CD4-positive, alpha-beta T cell (primary cell): ENCODE measurements around the gene GNG3. TPM values are rescaled to one million over a fixed set of nuclear protein-coding genes. Genes with fewer than 3 reads are reported as not detected.
"Not testable (repeated sequence)": the region's sequence is repeated elsewhere in the genome, so short reads cannot be mapped to it uniquely, and the experiment has no call there.

ENCODE experiments used
- ATAC-seq: fragments of 200-7000 bp; cut with Tn5 transposase; one replicate; pipeline ENCODE4 v1.10.0; 2022; ENCODE audit warnings: mild to moderate bottlenecking; ENCODE audit not compliant: poor library complexity
- CTCF ChIA-PET: fragments of 350-600 bp; sonication (Branson Sonifier 250); formaldehyde crosslinking; loops from one replicate; lab custom pipeline; 2021; ENCODE audit warnings: antibody characterized with exemption, inconsistent platforms; lab: Charles Lee
- POLR2A ChIA-PET: fragments of 350-600 bp; sonication (Branson Sonifier 250); formaldehyde crosslinking; loops from one replicate; lab custom pipeline; 2021; ENCODE audit warnings: antibody characterized with exemption, inconsistent platforms; lab: Charles Lee
- DNase-seq, 14 experiments: peaks; one replicate each; pipeline ENCODE4 v3.0.0-alpha.2; 2013 to 2020; ENCODE audit warnings: mixed read lengths in 2 of 14
- H3K27ac ChIP-seq, 2 donors: one replicate each; pipeline versions ENCODE4 v1.5.1 to v1.7.0; 2013; ENCODE audit warnings: low read length in 2 of 2, low read depth in 1 of 2, mild to moderate bottlenecking in 1 of 2
- H3K27me3 ChIP-seq, 2 experiments: 1 replicate in 1 of 2; 2 replicates in 1 of 2; pipeline versions ENCODE4 v1.6.1 to v1.7.0; 2013; ENCODE audit warnings: low read length in 2 of 2, control low read depth in 1 of 2, mild to moderate bottlenecking in 1 of 2, moderate library complexity in 1 of 2; ENCODE audit not compliant: insufficient read depth in 2 of 2, control insufficient read depth in 1 of 2
- H3K36me3 ChIP-seq: one replicate; pipeline ENCODE4 v1.6.1; 2013; ENCODE audit warnings: low read length, control low read depth; ENCODE audit not compliant: insufficient read depth
- H3K4me1 ChIP-seq: one replicate; pipeline ENCODE4 v1.6.1; 2013; ENCODE audit warnings: low read length, control low read depth; ENCODE audit not compliant: insufficient read depth
- H3K4me3 ChIP-seq: one replicate; pipeline ENCODE4 v1.5.1; 2013; ENCODE audit warnings: mild to moderate bottlenecking, low read length, moderate library complexity
- H3K9me3 ChIP-seq, 2 experiments: 1 replicate in 1 of 2; 2 replicates in 1 of 2; pipeline versions ENCODE4 v1.6.1 to v1.7.0; 2013; ENCODE audit warnings: low read length in 2 of 2, mild to moderate bottlenecking in 2 of 2, control low read depth in 1 of 2, moderate library complexity in 1 of 2; ENCODE audit not compliant: control insufficient read depth in 1 of 2, insufficient read depth in 1 of 2
- H3K27ac Mint-ChIP-seq: one replicate; pipeline ENCODE4 v1.8.0; 2020; ENCODE audit warnings: mixed read lengths
- H3K27me3 Mint-ChIP-seq: one replicate; pipeline ENCODE4 v1.8.0; 2021; ENCODE audit warnings: mixed read lengths
- H3K36me3 Mint-ChIP-seq: one replicate; pipeline ENCODE4 v1.8.0; 2021; ENCODE audit warnings: low read depth, mixed read lengths
- H3K4me1 Mint-ChIP-seq: one replicate; pipeline ENCODE4 v1.8.0; 2021; ENCODE audit warnings: low read depth, mixed read lengths
- H3K4me3 Mint-ChIP-seq: one replicate; pipeline ENCODE4 v1.8.0; 2020; ENCODE audit warnings: mild to moderate bottlenecking, mixed read lengths
- H3K9me3 Mint-ChIP-seq: one replicate; pipeline ENCODE4 v1.8.0; 2020; ENCODE audit warnings: mixed read lengths
- CTCF ChIP-seq: fragments of 200-600 bp; IDR thresholded peaks from one replicate; pipeline ENCODE4 v1.8.0; 2022; ENCODE audit warnings: antibody characterized with exemption, mild to moderate bottlenecking
- intact Hi-C, 2 experiments: fragments of 100-400 bp; cut with DNase I in 1 of 2; cut with micrococcal nuclease in 1 of 2; formaldehyde crosslinking; loops; one replicate each; pipeline versions ENCODE4 v1.15.1 to v1.9.0; 2023 to 2025; cut with DNase I, micrococcal nuclease
- total RNA-seq, 174 experiments: library from RNA in 2 of 174; stranded (reverse) in 2 of 174; gene quantifications; one replicate each; pipeline ENCODE4 v1.2.3 and lab custom pipeline; 2021 to 2026

GNG3 gene
- total RNA-seq, 2 experiments from 2014 or later, result not detected

- H3K36me3 ChIP-seq, result peaks cover 53% of the 10 kb centered on the region
- Mint-ChIP-seq H3K27me3 (no peaks in the 10 kb centered on the region), H3K4me3 (no peak overlapping the region), H3K27ac (no peak overlapping the region), H3K9me3 (no peaks in the 10 kb centered on the region), H3K4me1 (peaks cover 8% of the 10 kb centered on the region), H3K36me3 (peaks cover 60% of the 10 kb centered on the region)
- H3K4me1 ChIP-seq, result peaks cover 5% of the 10 kb centered on the region
- DNase-seq, result no peak
- ATAC-seq, result no peak
- no peaks in the 10 kb centered on the region for H3K9me3 ChIP-seq
- intact Hi-C loops, result loop anchor here in 1 of 2 experiments (5.0 kb wide), 1 partner anchor 290 kb away; no protein-coding TSS in a partner anchor
- ChIA-PET POLR2A (interaction anchor here (0.6 to 1.6 kb wide), 4 partner anchors 11 to 104 kb away, joined by 3 to 4 read pairs (median 3); partner anchors contain the start of gene ZBTB3), CTCF (interaction anchor here (1.0 kb wide), 1 partner anchor 49 kb away, joined by 4 read pairs; no protein-coding TSS in a partner anchor)
- H3K4me3 ChIP-seq, result no peak overlapping the region
- no peaks in the 10 kb centered on the region for H3K27me3 ChIP-seq
- no peak overlapping the region for H3K27ac ChIP-seq
- TF ChIP-seq CTCF, result no peak
These were observed 29.7 kb downstream of the GNG3 start for GRCh38 chr11:62737196-62737595.

GRCh38 chr11:62747475-62748160 is 40.1 kb downstream of the GNG3 start:
- Mint-ChIP-seq H3K9me3 (no peaks in the 10 kb centered on the region), H3K27me3 (no peaks in the 10 kb centered on the region), H3K36me3 (peaks cover 13% of the 10 kb centered on the region), H3K27ac (no peak overlapping the region), H3K4me1 (peaks cover 19% of the 10 kb centered on the region), H3K4me3 (no peak overlapping the region)
- Histone ChIP-seq H3K4me1 (peaks cover 23% of the 10 kb centered on the region), H3K36me3 (peaks cover 20% of the 10 kb centered on the region), H3K9me3 (no peaks in the 10 kb centered on the region), H3K27ac (no peak overlapping the region), H3K4me3 (no peak overlapping the region), H3K27me3 (no peaks in the 10 kb centered on the region)
- ChIA-PET CTCF (interaction anchor here (0.9 kb wide), 1 partner anchor 14 kb away, joined by 3 read pairs; no protein-coding TSS in a partner anchor), POLR2A (interaction anchor here (3.6 kb wide), 1 partner anchor 20 kb away, joined by 16 read pairs; the partner anchor contains the start of genes HNRNPUL2 and TTC9C)
- DNase-seq (no peak), ATAC-seq (no peak)
- TF ChIP-seq CTCF, result no peak
- intact Hi-C loops, result no loop called here

GRCh38 chr11:62749931-62750330 is 42.5 kb downstream of the GNG3 start:
- peaks cover 22% of the 10 kb centered on the region for H3K36me3 Mint-ChIP-seq
- ChIA-PET POLR2A (interaction anchor here (1.0 to 5.6 kb wide), 5 partner anchors 12 to 82 kb away, joined by 3 to 32 read pairs (median 4); partner anchors contain the start of genes HNRNPUL2, POLR2G, STX5 and TTC9C), CTCF (interaction anchor here (0.6 kb wide), 1 partner anchor 38 kb away, joined by 3 read pairs; no protein-coding TSS in a partner anchor)
- H3K9me3 ChIP-seq, H3K4me3 Mint-ChIP-seq, H3K4me3 ChIP-seq, H3K9me3 Mint-ChIP-seq, H3K27ac Mint-ChIP-seq, H3K27me3 ChIP-seq, DNase-seq, ATAC-seq, H3K27ac ChIP-seq, H3K27me3 Mint-ChIP-seq: not testable (repeated sequence)
- H3K4me1 Mint-ChIP-seq, result peaks cover 37% of the 10 kb centered on the region
- intact Hi-C loops, result loop anchor here in 1 of 2 experiments (5.0 kb wide), 2 partner anchors 37 to 92 kb away; partner anchors contain the start of gene TMEM179B
- peaks cover 41% of the 10 kb centered on the region for H3K4me1 ChIP-seq
- peaks cover 25% of the 10 kb centered on the region for H3K36me3 ChIP-seq
